LHCN-M2 (cell line): ENCODE measurements around the gene IL3RA. TPM values are rescaled to one million over a fixed set of nuclear protein-coding genes. Genes with fewer than 3 reads are reported as not detected.
"Not testable (repeated sequence)": the region's sequence is repeated elsewhere in the genome, so short reads cannot be mapped to it uniquely, and the experiment has no call there.

Experiments
- DNase-seq: peaks from one replicate; pipeline ENCODE4 v3.0.0-alpha.2; 2012; ENCODE audit warnings: low read depth
- total RNA-seq: library from RNA; depleted of rRNA; stranded (reverse); fragments of >200 nt; gene quantifications from 2 replicates; pipeline ENCODE4 v1.2.3, GENCODE V29; 2014; rRNA removed

Gene IL3RA
- total RNA-seq, 1 experiment from 2014 or later = not detected

- DNase-seq = no peak
Measured at GRCh38 chrX:1423215-1423614, 86.6 kb downstream of the IL3RA start.

GRCh38 chrX:1424147-1424851 is 87.7 kb downstream of the IL3RA start:
- no peak for DNase-seq

GRCh38 chrX:1425381-1425780 is 88.8 kb downstream of the IL3RA start:
- no peak for DNase-seq

- DNase-seq = not testable (repeated sequence)
Measured at GRCh38 chrX:1426321-1426720, 89.7 kb downstream of the IL3RA start.

- no peak for DNase-seq
Measured at GRCh38 chrX:1427756-1428155, 91.2 kb downstream of the IL3RA start.

GRCh38 chrX:1430451-1430850 is 93.9 kb downstream of the IL3RA start:
- DNase-seq = no peak

Other genes with a start within 250 kb of the IL3RA start
- gene CRLF2, start 124.1 kb upstream of the IL3RA start, total RNA-seq = not detected in 2 replicates
- not detected in 2 replicates for gene CSF2RA, start 68.0 kb upstream of the IL3RA start, total RNA-seq
- gene SLC25A6, start 55.3 kb downstream of the IL3RA start, total RNA-seq = 248 and 328 TPM in 2 replicates
- gene ASMTL, start 116.1 kb downstream of the IL3RA start, total RNA-seq = 11.5 and 15.1 TPM in 2 replicates
- gene P2RY8, start 200.4 kb downstream of the IL3RA start, total RNA-seq = under 0.01 TPM in 1 of 2 replicates, not detected in the other